HEK293T (cell line): Measurements from ENCODE around the gene NDEL1.

Source experiments
- CTCF ChIA-PET: fragments of 350-600 bp; formaldehyde crosslinking; extraction: SDS; loops from one replicate; lab custom pipeline; 2021; ENCODE audit warnings: antibody characterized with exemption, inconsistent platforms; lab: Yijun Ruan, JAX
- POLR2A ChIA-PET: fragments of 350-600 bp; formaldehyde crosslinking; extraction: SDS; loops from one replicate; lab custom pipeline; 2020; ENCODE audit warnings: antibody characterized with exemption, inconsistent platforms; lab: Yijun Ruan, JAX
- DNase-seq: peaks from one replicate; pipeline ENCODE4 v3.0.0; 2012; ENCODE audit warnings: mixed read lengths; ENCODE audit errors: extremely low spot score
- ARNT ChIP-seq: fragments of 450-650 bp; IDR thresholded peaks from 2 replicates; pipeline ENCODE4 v1.6.1; 2017; ENCODE audit warnings: mild to moderate bottlenecking
- BHLHE40 ChIP-seq: fragments of 450-650 bp; IDR thresholded peaks from 2 replicates; pipeline ENCODE4 v1.6.1; 2016; ENCODE audit warnings: mild to moderate bottlenecking, moderate library complexity, borderline replicate concordance
- CTBP1 ChIP-seq: fragments of 450-650 bp; IDR thresholded peaks from 2 replicates; pipeline ENCODE4 v1.6.1; 2016; ENCODE audit warnings: borderline replicate concordance
- ELF4 ChIP-seq: fragments of 450-650 bp; IDR thresholded peaks from 2 replicates; pipeline ENCODE4 v1.6.1; 2017; ENCODE audit warnings: antibody characterized with exemption
- FOXA1 ChIP-seq: fragments of 450-650 bp; IDR thresholded peaks from 2 replicates; pipeline ENCODE4 v1.6.1; 2016; ENCODE audit warnings: mild to moderate bottlenecking
- FOXK2 ChIP-seq: fragments of 450-650 bp; IDR thresholded peaks from 2 replicates; pipeline ENCODE4 v1.6.1; 2016; ENCODE audit warnings: mild to moderate bottlenecking
- FOXM1 ChIP-seq: fragments of 450-650 bp; IDR thresholded peaks from 2 replicates; pipeline ENCODE4 v1.6.1; 2017; ENCODE audit warnings: mild to moderate bottlenecking, borderline replicate concordance
- HDGF ChIP-seq: fragments of 450-650 bp; IDR thresholded peaks from 2 replicates; pipeline ENCODE4 v1.6.1; 2017; ENCODE audit warnings: antibody characterized with exemption, borderline replicate concordance
- L3MBTL2 ChIP-seq: fragments of 450-650 bp; conservative IDR thresholded peaks from 2 replicates; pipeline ENCODE4 v1.6.1; 2016; ENCODE audit warnings: mild to moderate bottlenecking
- LEF1 ChIP-seq: fragments of 450-650 bp; IDR thresholded peaks from 2 replicates; pipeline ENCODE4 v1.6.1; 2017; ENCODE audit warnings: mild to moderate bottlenecking, borderline replicate concordance
- NFRKB ChIP-seq: fragments of 450-650 bp; IDR thresholded peaks from 2 replicates; pipeline ENCODE4 v1.6.1; 2016; ENCODE audit warnings: mild to moderate bottlenecking, moderate library complexity
- PKNOX1 ChIP-seq: fragments of 450-650 bp; IDR thresholded peaks from 2 replicates; pipeline ENCODE4 v1.6.1; 2016
- SP1 ChIP-seq: fragments of 450-650 bp; IDR thresholded peaks from 2 replicates; pipeline ENCODE4 v1.6.1; 2017
- SUZ12 ChIP-seq: fragments of 450-650 bp; IDR thresholded peaks from 2 replicates; pipeline ENCODE4 v1.6.1; 2016; ENCODE audit warnings: mild to moderate bottlenecking
- TARDBP ChIP-seq: fragments of 450-650 bp; IDR thresholded peaks from 2 replicates; pipeline ENCODE4 v1.6.1; 2016
- ZNF384 ChIP-seq: fragments of 450-650 bp; IDR thresholded peaks from 2 replicates; pipeline ENCODE4 v1.6.1; 2016

The NDEL1 gene

DNA sequence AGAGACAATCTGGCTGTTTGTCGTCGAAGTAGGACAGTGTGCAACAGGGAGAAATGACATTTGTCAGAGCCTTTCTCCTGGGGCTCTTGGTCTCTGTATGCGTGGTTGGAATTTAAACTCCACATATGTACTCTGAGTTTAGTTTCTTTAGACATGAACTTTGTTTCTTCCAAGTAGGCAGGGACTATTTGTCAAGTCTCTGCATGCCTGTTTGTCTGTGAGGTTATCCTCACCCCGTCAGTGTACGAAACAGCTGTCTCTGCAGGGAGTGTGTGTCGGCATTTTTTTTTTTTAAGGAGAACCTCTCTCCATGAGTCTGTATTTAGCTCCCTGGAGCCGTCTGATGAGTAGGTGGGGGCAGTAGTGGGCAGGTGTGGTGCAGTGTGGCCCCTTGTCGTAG is 29.7 kb downstream of the NDEL1 start:
- TF ChIP-seq FOXM1, result no peak
- TF ChIP-seq ELF4, result no peak
- no peak for TF ChIP-seq ZNF384
- no peak for TF ChIP-seq NFRKB
- TF ChIP-seq LEF1, result no peak
- no peak for TF ChIP-seq L3MBTL2
- no peak for TF ChIP-seq ARNT
- no peak for TF ChIP-seq FOXK2
- no peak for TF ChIP-seq SUZ12
- no peak for TF ChIP-seq HDGF
- TF ChIP-seq FOXA1, result no peak
- no peak for TF ChIP-seq PKNOX1
- no peak for TF ChIP-seq SP1
- TF ChIP-seq BHLHE40, result no peak
- no peak for DNase-seq
- POLR2A ChIA-PET, result no interaction called here

DNA sequence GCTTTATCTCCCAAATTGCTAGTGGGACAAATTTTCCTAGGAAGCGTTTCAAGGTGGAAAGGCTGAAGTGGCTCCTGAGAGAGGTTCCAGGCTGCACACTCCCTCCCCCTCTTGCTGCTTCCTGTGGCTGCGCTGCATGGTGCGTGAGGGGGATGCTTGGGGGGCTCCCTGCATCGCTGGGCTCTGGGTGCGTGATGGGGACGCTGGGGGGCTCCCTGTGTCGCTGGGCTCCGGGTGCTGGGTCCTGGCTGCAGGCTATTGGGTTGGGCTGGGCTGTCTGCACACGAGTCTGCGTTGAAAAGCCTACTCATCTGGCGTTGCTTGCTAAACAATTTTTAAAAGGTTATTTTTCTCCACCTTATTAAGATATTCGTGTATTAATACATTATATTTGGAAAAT is 30.1 kb downstream of the NDEL1 start:
- DNase-seq, result no peak
- POLR2A ChIA-PET, result no interaction called here
- TF ChIP-seq HDGF, result no peak
- TF ChIP-seq TARDBP, result no peak
- TF ChIP-seq FOXM1, result no peak
- TF ChIP-seq ZNF384, result no peak
- no peak for TF ChIP-seq NFRKB
- TF ChIP-seq SP1, result no peak
- no peak for TF ChIP-seq SUZ12
- TF ChIP-seq CTBP1, result no peak
- TF ChIP-seq L3MBTL2, result no peak
- no peak for TF ChIP-seq ARNT
- no peak for TF ChIP-seq FOXK2
- no peak for TF ChIP-seq LEF1
- TF ChIP-seq BHLHE40, result no peak
- no peak for TF ChIP-seq ELF4
- TF ChIP-seq PKNOX1, result no peak
- CTCF ChIA-PET, result no interaction called here

More for the DNA sequence above, 29.7 kb downstream of the NDEL1 start:
- CTCF ChIA-PET, result no interaction called here

DNA sequence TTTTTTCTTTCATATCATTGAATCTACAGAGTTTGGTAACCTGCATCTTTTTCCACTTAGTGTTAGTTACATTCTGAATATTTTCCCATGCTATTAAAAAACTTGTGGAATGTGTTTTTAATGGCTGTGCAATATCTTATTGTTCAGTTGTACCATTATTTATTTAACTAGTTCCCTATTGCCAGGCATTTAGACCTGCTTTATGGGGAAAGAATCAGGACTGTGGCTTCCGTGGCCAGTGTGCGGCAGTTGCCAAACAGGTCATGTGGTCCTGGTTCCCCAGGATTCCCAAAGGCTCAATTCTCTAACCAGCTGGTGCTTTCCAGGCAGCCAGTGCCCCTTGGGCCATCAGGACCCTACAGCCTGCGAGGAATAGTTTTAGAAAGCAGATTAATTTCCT is 30.8 kb downstream of the NDEL1 start:
- POLR2A ChIA-PET, result no interaction called here
- TF ChIP-seq FOXA1, result no peak
- CTCF ChIA-PET, result no interaction called here
- DNase-seq, result no peak

DNA sequence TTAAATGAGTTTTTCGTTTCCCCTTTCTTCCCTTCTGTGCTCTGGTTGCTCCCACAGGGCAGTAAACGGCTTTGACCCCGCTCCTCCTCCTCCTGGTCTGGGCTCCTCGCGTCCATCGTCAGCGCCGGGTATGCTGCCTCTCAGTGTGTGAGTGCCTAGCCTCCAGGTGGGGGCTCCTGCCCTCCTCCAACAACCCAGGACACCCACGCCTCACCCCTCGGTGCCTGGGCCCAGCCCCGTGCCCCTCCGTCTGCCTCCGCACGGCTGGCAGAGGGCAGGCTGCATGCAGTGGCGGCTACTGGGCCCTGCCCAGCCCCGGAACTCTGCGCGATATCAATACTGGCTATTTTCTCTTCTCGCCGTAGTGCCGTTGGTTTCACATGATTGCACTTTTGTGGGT is 31.2 kb downstream of the NDEL1 start:
- CTCF ChIA-PET, result no interaction called here
- TF ChIP-seq LEF1, result no peak
- no peak for TF ChIP-seq BHLHE40
- TF ChIP-seq ZNF384, result no peak
- TF ChIP-seq HDGF, result no peak
- TF ChIP-seq SP1, result no peak
- TF ChIP-seq FOXK2, result no peak
- TF ChIP-seq FOXA1, result no peak
- TF ChIP-seq ELF4, result no peak
- TF ChIP-seq CTBP1, result no peak
- TF ChIP-seq PKNOX1, result no peak
- TF ChIP-seq FOXM1, result no peak
- no peak for TF ChIP-seq SUZ12
- TF ChIP-seq TARDBP, result no peak
- TF ChIP-seq ARNT, result no peak
- TF ChIP-seq L3MBTL2, result no peak
- no peak for TF ChIP-seq NFRKB
- POLR2A ChIA-PET, result no interaction called here
- DNase-seq, result no peak

DNA sequence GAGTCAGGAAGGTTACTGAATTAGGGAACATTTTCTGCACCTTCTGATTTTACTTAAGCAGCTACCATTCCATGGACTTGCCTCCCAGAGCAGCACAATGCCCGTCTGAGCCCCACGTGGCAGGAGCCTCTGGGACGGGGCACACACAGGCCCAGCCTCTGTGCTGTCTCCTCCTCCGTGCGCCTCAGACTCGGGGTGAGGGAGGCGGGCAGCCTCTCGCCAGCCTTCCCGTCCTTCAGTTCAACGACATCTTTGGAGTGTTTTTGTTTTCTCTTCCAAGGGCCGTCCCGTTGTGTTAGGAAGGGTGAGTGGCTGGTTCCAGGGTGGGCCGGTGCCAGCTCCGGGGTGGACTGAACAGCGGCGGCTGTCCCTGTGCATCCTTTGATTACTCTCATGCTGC is 31.8 kb downstream of the NDEL1 start:
- TF ChIP-seq ELF4, result no peak
- ChIA-PET POLR2A (no interaction called here), CTCF (no interaction called here)
- DNase-seq, result no peak

DNA sequence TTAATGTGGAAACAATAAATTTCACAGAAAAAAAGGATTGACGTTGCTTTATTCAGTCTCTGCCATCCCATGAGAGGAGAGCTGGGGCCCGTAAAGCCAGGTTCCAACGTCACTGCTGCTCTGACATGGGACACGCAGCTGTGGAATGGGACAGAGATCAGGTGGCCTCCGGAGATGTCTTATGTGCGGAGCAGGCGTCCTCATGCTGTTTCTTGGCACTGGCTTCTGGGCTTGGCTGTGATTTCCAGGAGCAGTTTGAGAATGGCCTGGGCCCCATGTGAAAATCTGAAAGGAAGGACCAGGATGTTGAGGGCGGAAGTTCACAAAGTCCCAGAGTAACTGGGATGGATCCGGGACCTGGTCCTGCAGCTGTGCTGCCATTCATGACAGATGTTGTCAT is 32.4 kb downstream of the NDEL1 start:
- TF ChIP-seq ARNT, result no peak
- TF ChIP-seq CTBP1, result no peak
- TF ChIP-seq SP1, result no peak
- TF ChIP-seq BHLHE40, result no peak
- no peak for DNase-seq
- ChIA-PET POLR2A (no interaction called here), CTCF (no interaction called here)

GRCh38 chr17:8468980-8469379 is 33.3 kb downstream of the NDEL1 start:
- TF ChIP-seq ELF4 (no peak), HDGF (no peak), FOXA1 (no peak), BHLHE40 (no peak), TARDBP (no peak), ZNF384 (no peak), PKNOX1 (no peak), SUZ12 (no peak), FOXM1 (no peak), FOXK2 (no peak)
- POLR2A ChIA-PET, result no interaction called here
- CTCF ChIA-PET, result interaction anchor here (0.6 kb wide), 1 partner anchor 485 kb away, joined by 3 read pairs; no protein-coding TSS in a partner anchor
- no peak for DNase-seq
